HL-60/S4 treated with phorbol 12-myristate 13-acetate at 8.2 ng/mL for 4 days and 3 days (cell line): ENCODE data around the gene VN1R2.
"Not testable (repeated sequence)": the region's sequence is repeated elsewhere in the genome, so short reads cannot be mapped to it uniquely, and the experiment has no call there.

Experiments used
- in situ Hi-C: fragments of 300-500 bp; cut with MboI; formaldehyde crosslinking; loops from 2 replicates; pipeline ENCODE4 v1.15.0; 2022; ENCODE audit warnings: low sequenced_read_pairs

The VN1R2 gene, protein sequence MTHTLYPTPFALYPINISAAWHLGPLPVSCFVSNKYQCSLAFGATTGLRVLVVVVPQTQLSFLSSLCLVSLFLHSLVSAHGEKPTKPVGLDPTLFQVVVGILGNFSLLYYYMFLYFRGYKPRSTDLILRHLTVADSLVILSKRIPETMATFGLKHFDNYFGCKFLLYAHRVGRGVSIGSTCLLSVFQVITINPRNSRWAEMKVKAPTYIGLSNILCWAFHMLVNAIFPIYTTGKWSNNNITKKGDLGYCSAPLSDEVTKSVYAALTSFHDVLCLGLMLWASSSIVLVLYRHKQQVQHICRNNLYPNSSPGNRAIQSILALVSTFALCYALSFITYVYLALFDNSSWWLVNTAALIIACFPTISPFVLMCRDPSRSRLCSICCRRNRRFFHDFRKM

DNA sequence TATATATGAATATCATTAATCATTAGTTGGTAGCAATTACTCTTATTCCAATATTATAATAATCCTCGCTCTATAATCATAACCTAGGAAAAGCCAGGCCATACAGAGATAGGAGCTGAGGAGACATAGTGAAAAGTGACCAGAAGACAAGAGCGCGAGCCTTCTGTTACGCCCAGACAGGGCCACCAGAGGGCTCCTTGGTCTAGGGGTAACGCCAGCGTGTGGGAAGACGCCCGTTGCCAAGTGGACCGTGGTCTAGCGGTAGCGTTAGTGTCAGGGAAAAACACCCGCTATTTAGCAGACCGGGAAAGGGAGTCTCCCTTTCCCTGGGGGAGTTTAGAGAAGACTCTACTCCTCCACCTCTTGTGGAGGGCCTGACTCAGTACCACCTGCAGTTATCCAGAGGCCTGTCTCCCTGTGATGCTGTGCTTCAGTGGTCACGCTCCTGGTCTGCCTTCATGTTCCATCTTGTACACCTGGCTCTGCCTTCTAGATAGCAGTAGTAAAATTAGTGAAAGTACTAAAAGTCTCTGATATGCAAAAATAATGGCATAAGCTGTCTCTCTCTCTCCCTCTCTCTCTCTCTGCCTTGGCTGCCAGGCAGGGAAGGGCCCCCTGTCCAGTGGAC lies at the start of gene VN1R2:
TSS of gene VN1R2 (plus strand) at position 578 of the 628 bp plus-strand sequence. CDS start 84 bp downstream, outside the sequence.
- in situ Hi-C loops = not testable (repeated sequence)

DNA sequence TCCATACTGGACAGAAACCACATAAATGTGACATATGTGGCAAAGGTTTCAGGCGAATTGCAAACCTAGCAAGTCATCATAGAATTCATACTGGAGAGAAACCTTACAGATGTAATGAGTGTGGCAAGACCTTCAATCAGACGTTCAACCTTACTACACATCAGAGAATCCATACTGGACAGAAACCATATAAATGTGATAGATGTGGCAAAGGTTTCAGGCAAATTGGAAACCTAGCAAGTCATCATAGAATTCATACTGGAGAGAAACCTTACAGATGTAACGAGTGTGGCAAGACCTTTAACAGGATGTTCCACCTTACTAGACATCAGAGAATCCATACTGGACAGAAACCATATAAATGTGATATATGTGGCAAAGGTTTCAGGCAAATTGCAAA lies 46.5 kb upstream of the VN1R2 start:
- in situ Hi-C loops = not testable (repeated sequence)

DNA sequence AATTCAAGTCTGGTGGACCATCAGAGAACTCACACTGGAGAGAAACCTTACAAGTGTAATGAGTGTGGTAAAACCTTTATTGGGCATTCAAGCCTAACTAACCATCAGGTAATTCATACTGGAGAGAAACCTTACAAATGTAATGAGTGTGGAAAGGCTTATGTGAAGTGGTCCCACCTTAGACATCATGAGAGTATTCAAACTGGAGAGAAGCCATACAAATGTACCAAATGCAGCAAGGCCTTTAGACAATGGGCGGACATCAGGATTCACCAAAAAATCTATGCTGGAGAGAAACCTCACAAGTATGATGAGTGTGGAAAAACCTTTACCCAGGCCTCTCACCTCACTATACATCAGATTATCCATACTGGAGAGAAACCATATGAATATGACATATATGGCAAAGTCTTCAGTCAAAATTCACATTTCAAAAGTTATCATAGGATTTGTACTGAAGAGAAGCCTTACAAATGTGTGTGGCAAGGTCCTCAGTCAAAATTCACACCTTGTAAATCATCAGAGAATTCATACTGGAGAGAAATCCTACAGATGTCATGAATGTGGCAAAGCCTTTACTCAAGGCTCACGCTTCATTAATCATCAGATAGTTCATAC lies 45.3 kb upstream of the VN1R2 start:
- in situ Hi-C loops = no loop called here

DNA sequence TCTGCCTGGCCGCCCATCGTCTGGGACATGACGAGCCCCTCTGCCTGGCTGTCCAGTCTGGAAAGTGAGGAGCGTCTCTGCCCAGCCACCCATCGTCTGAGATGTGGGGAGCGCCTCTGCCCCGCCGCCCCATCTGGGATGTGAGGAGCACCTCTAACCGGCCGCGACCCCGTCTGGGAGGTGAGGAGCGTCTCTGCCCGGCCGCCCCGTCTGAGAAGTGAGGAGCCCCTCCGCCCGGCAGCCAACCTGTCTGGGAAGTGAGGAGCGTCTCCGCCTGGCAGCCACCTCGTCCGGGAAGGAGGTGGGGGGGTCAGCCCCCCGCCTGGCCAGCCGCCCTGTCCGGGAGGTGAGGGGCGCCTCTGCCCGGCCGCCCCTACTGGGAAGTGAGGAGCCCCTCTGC lies 35.4 kb upstream of the VN1R2 start:
- in situ Hi-C loops = not testable (repeated sequence)

DNA sequence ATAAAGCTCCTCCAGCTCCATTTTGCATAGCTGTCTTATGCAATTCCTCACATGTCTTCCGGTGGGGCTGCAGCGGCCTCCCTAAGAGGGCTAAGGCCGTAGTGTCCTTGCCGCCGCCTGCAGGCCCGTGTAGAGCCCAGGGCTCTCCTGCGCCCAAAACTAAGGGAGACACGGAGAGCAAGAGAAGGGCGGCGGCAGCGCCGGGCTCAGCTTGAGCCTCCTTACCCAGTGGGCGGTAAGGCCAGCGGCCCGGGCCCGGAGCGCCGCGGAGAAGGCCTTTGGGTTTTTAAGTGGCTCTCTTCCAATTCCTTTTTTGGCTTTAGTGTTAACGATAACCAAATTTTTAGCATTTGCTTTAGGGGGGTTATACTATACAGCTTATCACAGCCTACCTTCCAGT lies 33.5 kb upstream of the VN1R2 start:
- in situ Hi-C loops = no loop called here

DNA sequence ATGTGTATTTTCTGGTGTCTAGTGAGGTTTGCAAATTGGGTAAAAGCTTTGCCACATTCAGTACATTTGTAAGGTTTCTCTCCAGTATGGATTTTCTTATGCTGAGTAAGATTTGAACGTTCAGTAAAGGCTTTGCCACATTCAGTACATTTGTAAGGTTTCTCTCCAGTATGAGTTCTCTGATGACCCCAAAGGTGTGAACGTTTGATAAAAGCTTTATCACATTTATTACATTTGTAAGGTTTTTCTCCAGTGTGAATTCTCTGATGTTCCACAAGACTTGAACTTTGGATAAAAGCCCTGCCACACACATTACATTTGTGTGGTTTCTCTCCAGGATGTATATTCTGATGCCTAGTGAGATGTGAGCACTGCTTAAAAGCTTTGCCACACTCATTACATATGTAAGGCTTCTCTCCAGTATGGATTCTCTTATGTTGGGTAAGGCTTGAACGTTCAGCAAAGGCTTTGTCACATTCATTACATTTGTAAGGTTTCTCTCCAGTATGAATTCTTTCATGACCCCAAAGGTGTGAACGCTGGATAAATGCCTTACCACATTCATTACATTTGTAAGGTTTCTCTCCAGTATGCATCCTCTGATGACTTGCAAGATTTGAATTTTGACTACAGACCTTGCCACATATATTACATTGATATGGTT lies 20.8 kb upstream of the VN1R2 start:
- in situ Hi-C loops = no loop called here

DNA sequence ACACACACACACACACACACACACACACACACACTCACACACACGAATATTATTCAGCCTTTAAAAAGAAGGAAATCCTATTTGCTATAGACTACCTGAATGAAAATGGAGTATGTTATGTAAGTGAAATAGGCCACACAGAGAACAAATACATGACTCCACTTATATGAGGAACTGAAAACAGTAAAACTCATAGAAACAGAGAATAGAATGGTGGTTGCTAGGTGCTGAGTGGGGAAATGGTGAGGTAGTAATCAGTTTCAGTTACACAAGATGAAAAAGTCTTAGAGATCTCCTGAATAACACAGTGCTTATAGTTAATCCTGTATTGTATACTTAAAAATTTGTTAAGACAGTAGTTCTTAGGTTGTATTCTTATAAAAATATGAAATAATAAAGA lies 11.6 kb upstream of the VN1R2 start:
- in situ Hi-C loops = no loop called here

DNA sequence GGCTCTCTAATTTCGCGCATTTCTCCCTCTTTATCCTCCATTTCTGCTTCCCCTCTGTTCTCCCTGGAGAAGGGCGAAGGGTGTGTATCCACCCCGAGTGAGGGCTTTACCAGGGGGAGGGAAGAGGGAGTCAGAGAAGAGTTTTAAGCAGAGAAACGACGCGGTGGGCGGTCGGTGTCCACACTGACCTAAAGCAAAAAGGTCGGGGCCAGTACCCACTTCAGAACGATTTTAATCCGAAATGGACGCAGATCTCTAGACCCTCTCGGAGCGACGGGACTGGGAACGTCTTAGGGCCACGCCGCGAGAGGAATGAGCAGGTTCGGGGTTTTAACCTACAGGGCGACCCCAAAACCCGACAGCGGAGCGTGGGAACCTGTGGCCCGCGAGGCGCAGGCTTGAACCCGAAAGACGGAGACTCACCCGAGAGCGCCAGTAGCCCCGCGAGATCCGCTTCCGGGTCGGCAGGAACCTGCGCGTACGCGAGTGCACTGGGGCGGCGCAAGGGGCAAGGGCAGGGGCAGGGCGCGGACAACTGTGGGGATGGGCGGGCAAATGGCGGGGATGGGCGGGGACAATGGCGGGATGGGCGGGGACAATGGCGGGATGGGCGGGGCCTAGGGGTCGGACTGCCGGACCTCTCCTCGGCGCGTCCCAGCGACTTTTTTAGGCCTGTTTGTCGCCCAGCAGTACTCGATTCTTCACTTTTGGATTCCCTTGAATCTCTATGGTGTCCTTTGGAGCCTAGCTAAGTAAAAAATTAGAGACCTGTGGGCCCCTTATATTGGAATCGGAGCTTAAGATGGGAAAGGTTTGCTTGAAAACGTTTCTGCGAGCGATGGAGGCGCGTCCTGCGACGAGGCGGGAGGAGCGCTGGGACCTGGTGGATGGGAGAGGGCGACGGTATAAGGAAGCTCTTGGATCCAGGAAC lies 3.4 kb upstream of the VN1R2 start, which contains the start of gene ZNF677:
TSS of gene ZNF677 (minus strand) at position 463 of the 931 bp plus-strand sequence. CDS start 3,323 bp downstream, outside the sequence.
- in situ Hi-C loops = no loop called here

DNA sequence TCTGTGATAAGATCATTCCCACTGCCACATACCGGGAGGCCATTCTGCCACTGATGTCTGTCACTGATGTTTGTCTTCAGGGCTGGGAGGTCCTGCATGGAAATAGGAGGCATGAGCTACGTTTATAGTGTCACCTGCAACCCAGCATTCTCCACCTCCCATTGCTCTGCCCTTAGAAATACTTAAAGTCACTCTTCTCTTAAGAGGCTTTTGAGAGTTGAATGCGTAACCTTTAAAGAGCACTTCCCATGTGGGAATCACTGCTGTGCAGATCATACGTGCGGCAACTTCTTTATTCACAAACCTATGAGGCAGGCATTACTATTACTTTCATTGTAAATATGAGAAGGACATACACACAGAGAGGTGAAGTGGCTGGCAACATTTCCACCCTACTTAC lies 9.5 kb downstream of the VN1R2 start, which contains the start of gene VN1R4:
TSS of gene VN1R4 (minus strand) at position 101 of the 400 bp plus-strand sequence. CDS start at position 43, 58 bp downstream.
- in situ Hi-C loops = not testable (repeated sequence)

DNA sequence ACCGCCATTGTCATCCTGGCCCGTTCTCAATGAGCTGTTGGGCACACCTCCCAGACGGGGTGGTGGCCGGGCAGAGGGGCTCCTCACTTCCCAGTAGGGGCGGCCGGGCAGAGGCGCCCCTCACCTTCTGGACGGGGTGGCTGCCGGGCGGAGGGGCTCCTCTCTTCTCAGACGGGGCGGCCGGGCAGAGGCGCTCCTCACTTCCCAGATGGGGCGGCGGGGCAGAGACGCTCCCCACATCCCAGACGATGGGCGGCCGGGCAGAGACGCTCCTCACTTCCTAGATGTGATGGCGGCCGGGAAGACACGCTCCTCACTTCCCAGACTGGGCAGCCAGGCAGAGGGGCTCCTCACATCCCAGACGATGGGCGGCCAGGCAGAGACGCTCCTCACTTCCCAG lies 11.8 kb downstream of the VN1R2 start:
- in situ Hi-C loops = not testable (repeated sequence)

DNA sequence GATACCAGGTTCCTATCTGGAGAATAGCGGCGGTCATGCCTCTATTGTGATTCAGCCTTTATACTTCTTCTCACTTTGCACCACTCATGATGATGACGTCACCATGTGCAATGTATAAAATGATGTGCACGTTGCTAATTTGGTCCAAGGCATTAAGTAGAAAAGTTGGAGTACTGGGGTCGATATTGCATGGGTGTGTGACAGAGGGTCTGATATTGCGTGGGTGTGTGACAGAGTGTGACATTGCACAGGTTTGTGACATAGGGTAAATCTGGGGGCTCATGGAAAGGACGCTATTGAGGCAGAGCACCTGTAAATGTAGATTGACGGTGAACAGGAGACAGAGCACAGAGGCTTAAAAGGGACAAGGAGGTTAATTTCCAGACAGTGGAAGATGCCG lies 14.0 kb downstream of the VN1R2 start:
- in situ Hi-C loops = no loop called here

DNA sequence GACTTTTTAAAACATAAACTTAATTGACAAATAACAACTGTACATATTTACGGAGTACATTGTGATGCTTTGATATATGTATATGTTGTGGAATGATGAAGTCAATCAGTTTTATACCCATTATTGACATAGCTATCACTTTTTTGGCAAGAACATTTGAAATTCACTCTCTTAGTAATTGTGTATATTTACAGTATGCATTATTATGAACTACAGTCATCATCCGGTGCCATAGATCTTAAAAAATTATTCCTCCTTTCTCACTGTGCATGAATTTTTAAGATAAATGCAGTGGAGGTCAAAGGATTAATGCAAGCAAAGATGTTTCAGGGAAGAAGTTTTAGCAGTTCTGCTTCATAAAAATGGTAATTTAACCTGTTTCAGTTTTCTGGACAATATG lies 17.4 kb downstream of the VN1R2 start:
- in situ Hi-C loops = no loop called here

DNA sequence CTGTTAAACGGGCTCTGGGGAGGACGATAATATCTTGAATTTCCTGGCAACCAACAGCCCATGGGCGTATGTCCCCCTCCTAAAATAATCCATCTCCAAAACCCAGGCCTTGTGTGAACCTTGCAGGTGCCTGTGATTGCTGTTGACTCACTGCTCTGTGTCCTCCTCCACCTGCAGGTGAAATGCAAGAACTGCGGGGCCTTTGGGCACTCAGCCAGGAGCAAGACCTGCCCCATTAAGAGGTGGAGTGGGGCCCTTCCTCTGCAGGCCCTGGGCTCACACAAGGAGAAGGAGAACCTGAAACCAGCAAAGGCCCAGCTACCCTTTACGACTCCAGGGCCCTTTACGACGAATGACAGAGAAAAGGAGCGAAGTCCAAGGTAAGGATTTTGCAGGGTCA lies 23.9 kb downstream of the VN1R2 start:
- in situ Hi-C loops = not testable (repeated sequence)

DNA sequence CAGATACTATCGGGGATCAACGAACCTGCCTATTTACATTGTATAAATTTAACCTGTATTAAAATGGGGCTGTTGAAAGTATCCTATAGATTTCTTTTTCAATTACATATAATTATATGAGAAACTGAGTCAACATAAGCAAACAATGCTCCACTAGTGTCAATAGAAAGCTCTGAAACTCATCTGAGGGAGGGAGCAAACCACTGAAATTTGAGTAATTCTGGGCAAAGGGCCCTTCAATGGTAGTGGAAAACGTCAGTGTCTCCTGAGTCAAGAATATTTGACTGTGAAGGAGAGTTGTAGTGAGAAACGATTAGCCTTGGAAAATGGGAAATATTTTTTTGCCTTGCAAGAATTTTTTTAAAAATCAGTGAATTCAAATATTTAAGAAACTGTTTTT lies 27.0 kb downstream of the VN1R2 start:
- in situ Hi-C loops = no loop called here

DNA sequence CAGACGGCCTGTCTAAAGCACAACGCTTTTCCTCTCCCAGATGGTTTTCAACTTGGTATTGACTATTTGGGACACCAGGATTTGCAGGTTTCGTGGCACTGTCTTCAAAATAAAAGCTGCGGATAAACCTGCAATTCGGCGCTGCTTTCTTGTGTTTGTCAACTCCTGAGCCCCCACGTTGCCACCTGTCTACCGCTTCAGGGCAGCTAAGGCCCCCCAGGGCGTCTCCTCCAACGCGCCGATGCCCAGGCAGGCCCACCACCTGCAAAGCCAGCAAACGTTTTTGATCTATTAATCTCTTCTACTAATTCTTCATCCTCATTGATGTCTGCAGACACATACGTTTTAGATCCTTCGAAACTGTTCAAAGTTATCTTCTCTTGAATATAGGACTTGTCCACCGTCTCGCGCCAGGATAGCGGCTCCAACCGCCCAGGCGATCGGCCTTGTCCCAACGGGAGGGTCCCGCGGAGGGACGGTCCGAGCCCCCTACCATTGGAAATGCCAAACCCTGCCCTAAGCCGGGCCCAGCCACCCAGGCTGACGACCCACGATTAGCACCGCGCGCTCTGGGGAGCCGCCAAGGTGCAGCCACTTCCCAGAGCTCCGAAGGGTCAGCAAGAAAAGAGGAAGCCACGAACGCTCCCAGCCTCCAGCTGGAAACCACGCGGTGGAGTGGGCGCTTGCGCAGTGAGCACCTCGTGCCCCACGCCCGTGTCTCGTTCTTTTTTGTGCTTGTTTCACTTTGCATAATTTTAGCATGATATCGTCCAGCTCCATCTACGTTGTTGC lies 32.9 kb downstream of the VN1R2 start:
- in situ Hi-C loops = no loop called here

DNA sequence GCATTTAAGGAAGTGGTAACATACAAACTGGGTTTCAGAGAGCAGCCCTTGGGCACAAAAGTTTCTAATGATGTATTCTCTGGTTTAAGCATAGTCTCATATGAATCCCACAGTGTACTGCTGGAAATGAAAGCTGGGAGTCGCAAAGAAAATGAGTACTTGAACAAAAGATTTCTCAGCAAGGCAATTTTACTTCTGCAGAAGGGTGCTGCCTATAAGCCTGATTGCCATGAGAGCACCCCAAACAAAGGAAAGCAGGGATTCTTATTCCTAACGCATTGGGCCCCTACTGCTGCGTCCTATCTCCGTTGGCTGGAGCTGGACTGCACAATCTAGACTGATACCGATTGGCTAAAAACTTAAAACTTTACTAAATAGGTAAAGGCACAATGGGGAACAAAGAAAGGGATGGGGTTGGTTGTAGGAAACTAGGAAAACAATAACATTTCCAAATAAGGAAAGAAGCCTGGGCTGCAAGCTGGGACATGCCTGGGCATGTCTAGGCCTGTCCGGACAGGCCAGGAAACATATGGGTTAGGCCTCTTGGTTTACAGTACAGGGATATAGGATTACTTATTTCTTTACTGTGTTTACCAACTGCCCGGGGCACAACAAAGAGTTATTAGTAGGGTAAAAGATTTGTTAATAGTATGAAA lies 36.8 kb downstream of the VN1R2 start:
- in situ Hi-C loops = no loop called here

DNA sequence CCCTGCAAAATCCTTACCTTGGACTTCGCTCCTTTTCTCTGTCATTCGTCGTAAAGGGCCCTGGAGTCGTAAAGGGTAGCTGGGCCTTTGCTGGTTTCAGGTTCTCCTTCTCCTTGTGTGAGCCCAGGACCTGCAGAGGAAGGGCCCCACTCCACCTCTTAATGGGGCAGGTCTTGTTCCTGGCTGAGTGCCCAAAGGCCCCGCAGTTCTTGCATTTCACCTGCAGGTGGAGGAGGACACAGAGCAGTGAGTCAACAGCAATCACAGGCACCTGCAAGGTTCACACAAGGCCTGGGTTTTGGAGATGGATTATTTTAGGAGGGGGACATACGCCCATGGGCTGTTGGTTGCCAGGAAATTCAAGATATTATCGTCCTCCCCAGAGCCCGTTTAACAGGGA lies 43.2 kb downstream of the VN1R2 start:
- in situ Hi-C loops = not testable (repeated sequence)

DNA sequence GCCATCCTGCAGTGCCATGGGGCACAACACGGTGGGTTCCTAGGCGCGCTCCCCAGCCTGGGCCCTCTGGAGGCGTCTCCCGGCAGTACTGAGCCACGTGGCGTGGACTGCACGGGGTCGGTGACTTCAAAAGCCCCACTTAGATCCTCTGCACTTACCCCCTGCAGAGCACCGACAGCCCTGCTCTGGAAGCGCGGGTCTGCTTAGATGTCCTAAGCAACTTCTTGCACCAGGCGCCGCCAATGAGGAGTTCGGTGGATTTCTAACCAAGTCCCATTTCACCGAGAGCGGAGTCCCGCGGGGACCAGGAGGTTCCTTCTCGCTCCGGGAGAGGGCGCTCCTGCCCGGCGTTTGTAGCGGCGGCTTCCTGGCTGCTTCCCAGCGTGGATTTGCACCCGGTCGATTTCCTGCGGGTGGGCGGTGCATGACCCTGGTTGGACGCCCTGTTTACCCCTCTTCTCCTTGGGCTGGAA lies 50.3 kb downstream of the VN1R2 start:
- in situ Hi-C loops = no loop called here
